ENCODE data around the gene KRT84. TPM values are rescaled to one million over a fixed set of nuclear protein-coding genes. Genes with fewer than 3 reads are reported as not detected.

Gene KRT84, protein sequence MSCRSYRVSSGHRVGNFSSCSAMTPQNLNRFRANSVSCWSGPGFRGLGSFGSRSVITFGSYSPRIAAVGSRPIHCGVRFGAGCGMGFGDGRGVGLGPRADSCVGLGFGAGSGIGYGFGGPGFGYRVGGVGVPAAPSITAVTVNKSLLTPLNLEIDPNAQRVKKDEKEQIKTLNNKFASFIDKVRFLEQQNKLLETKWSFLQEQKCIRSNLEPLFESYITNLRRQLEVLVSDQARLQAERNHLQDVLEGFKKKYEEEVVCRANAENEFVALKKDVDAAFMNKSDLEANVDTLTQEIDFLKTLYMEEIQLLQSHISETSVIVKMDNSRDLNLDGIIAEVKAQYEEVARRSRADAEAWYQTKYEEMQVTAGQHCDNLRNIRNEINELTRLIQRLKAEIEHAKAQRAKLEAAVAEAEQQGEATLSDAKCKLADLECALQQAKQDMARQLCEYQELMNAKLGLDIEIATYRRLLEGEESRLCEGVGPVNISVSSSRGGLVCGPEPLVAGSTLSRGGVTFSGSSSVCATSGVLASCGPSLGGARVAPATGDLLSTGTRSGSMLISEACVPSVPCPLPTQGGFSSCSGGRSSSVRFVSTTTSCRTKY
- total RNA-seq (2022) (not detected in 2 replicates), Bru-seq, nascent RNA (not detected), BruChase-seq, experiment 1, labeled RNA remaining after a 2-hour chase (not detected), BruChase-seq, experiment 2, labeled RNA remaining after a 6-hour chase (not detected)
- long read RNA-seq, result 0 reads

- H3K4me3 Mint-ChIP-seq (ENCODE audit: unreplicated experiment), result no peak within 1 kb of the TSS
- no peaks in the 10 kb centered on the region for H3K36me3 Mint-ChIP-seq (ENCODE audit: insufficient read depth, unreplicated experiment)
- intact Hi-C loops (cut with micrococcal nuclease; ENCODE audit: unreplicated experiment), result no loop called here
- ChIA-PET CTCF (no interaction called here), POLR2A (no interaction called here)
- TF ChIP-seq, protein P1, sequence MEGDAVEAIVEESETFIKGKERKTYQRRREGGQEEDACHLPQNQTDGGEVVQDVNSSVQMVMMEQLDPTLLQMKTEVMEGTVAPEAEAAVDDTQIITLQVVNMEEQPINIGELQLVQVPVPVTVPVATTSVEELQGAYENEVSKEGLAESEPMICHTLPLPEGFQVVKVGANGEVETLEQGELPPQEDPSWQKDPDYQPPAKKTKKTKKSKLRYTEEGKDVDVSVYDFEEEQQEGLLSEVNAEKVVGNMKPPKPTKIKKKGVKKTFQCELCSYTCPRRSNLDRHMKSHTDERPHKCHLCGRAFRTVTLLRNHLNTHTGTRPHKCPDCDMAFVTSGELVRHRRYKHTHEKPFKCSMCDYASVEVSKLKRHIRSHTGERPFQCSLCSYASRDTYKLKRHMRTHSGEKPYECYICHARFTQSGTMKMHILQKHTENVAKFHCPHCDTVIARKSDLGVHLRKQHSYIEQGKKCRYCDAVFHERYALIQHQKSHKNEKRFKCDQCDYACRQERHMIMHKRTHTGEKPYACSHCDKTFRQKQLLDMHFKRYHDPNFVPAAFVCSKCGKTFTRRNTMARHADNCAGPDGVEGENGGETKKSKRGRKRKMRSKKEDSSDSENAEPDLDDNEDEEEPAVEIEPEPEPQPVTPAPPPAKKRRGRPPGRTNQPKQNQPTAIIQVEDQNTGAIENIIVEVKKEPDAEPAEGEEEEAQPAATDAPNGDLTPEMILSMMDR (IDR thresholded peaks at IDR 0.05; ENCODE audit: insufficient read depth in 1 of 2, low read depth in 1 of 2, low read length in 1 of 2, severe bottlenecking in 1 of 2, unreplicated experiment in 1 of 2), result no peak
- Histone ChIP-seq H3K4me3 (ENCODE audit: low read depth, low read length) (no peak within 1 kb of the TSS), H3K27me3 (replicated peaks; ENCODE audit: control insufficient read depth, insufficient read depth, low read length) (no peaks in the 10 kb centered on the region; the same call in 1 of the 2 replicates), H3K9me3 (no peaks in the 10 kb centered on the region), H3K4me1 (no peaks in the 10 kb centered on the region), H3K36me3 (ENCODE audit: control insufficient read depth, insufficient read depth, low read length) (no peaks in the 10 kb centered on the region)
- DNase-seq, result no peak
- no peaks in the 10 kb centered on the region for H3K4me1 Mint-ChIP-seq (ENCODE audit: low read depth, unreplicated experiment)
- no TSS peak for BruUV-seq (replicated peaks)
- H3K27me3 Mint-ChIP-seq (ENCODE audit: insufficient read depth, unreplicated experiment), result peaks cover 2% of the 10 kb centered on the region
- no peak within 1 kb of the TSS for H3K27ac Mint-ChIP-seq (ENCODE audit: unreplicated experiment)
- H3K9me3 Mint-ChIP-seq (ENCODE audit: unreplicated experiment), result no peaks in the 10 kb centered on the region
Observed at GRCh38 chr12:52385226-52385702, at the start of gene KRT84. KRT84 (minus strand) TSS chr12:52385652; CDS start chr12:52385585, 67 bp downstream.

GRCh38 chr12:52434760-52435530, 49.5 kb upstream of the KRT84 start:
- H3K36me3 ChIP-seq (ENCODE audit: control insufficient read depth, insufficient read depth, low read length), result no peaks in the 10 kb centered on the region
- POLR2A ChIA-PET, result no interaction called here
- H3K27ac Mint-ChIP-seq (ENCODE audit: unreplicated experiment), result no peak overlapping the region
- no TSS peak for BruUV-seq (replicated peaks)
- H3K27me3 Mint-ChIP-seq (ENCODE audit: insufficient read depth, unreplicated experiment), result peaks cover 6% of the 10 kb centered on the region
- H3K4me3 Mint-ChIP-seq (ENCODE audit: unreplicated experiment), result no peak overlapping the region
- TF ChIP-seq, protein P1 (IDR thresholded peaks at IDR 0.05; ENCODE audit: insufficient read depth in 1 of 2, low read depth in 1 of 2, low read length in 1 of 2, severe bottlenecking in 1 of 2, unreplicated experiment in 1 of 2), result no peak
- H3K4me1 ChIP-seq, result 0 out of 2 replicates have a peak, but pooled peaks cover 9% of the 10 kb centered on the region
- H3K4me1 Mint-ChIP-seq (ENCODE audit: low read depth, unreplicated experiment), result peaks cover 13% of the 10 kb centered on the region
- H3K9me3 ChIP-seq, result no peaks in the 10 kb centered on the region
- no peaks in the 10 kb centered on the region for H3K36me3 Mint-ChIP-seq (ENCODE audit: insufficient read depth, unreplicated experiment)
- H3K4me3 ChIP-seq (ENCODE audit: low read depth, low read length), result no peak overlapping the region
- intact Hi-C loops (cut with micrococcal nuclease; ENCODE audit: unreplicated experiment), result no loop called here
- no peak for DNase-seq
- no peaks in the 10 kb centered on the region for H3K27me3 ChIP-seq (replicated peaks; ENCODE audit: control insufficient read depth, insufficient read depth, low read length)
- no peaks in the 10 kb centered on the region for H3K9me3 Mint-ChIP-seq (ENCODE audit: unreplicated experiment)
- CTCF ChIA-PET, result no interaction called here
